Neural cell (in vitro differentiated cells): Measurements from ENCODE around the gene URAD.

ENCODE experiments used
- EP300 ChIP-seq: fragments of 450-650 bp; conservative IDR thresholded peaks from 2 replicates; pipeline ENCODE4 v1.6.1; 2014; ENCODE audit warnings: antibody characterized with exemption, mild to moderate bottlenecking, moderate library complexity; ENCODE audit not compliant: poor library complexity, severe bottlenecking
- EZH2 ChIP-seq: fragments of 200-600, 300-800 bp; shearing (Covaris generic), sonication (generic); IDR thresholded peaks from 2 replicates; pipeline ENCODE4 v1.6.1; 2014; ENCODE audit warnings: antibody characterized with exemption, low read length, borderline replicate concordance, mild to moderate bottlenecking; ENCODE audit not compliant: insufficient read depth, poor library complexity, severe bottlenecking
- MXI1 ChIP-seq: fragments of 450-650 bp; conservative IDR thresholded peaks from 2 replicates; pipeline ENCODE4 v1.6.1; 2014; ENCODE audit warnings: antibody characterized with exemption, mild to moderate bottlenecking; ENCODE audit not compliant: poor library complexity, severe bottlenecking
- POLR2AphosphoS5 ChIP-seq: IDR thresholded peaks from 2 replicates; pipeline ENCODE4 v1.6.1; 2012
- REST ChIP-seq: IDR thresholded peaks from 2 replicates; pipeline ENCODE4 v1.6.1; 2012; ENCODE audit warnings: borderline replicate concordance
- TAF1 ChIP-seq: IDR thresholded peaks from 2 replicates; pipeline ENCODE4 v1.6.1; 2012; ENCODE audit warnings: low read depth
- TF ChIP-seq, protein P1 (sequence below): fragments of 450-650 bp; IDR thresholded peaks from 2 replicates; pipeline ENCODE4 v1.5.1; 2014; ENCODE audit warnings: antibody characterized with exemption, mild to moderate bottlenecking, moderate library complexity; ENCODE audit not compliant: poor library complexity, severe bottlenecking

GRCh38 chr13:27966641-27967202, 21.8 kb downstream of the URAD start:
- TF ChIP-seq, protein P1, sequence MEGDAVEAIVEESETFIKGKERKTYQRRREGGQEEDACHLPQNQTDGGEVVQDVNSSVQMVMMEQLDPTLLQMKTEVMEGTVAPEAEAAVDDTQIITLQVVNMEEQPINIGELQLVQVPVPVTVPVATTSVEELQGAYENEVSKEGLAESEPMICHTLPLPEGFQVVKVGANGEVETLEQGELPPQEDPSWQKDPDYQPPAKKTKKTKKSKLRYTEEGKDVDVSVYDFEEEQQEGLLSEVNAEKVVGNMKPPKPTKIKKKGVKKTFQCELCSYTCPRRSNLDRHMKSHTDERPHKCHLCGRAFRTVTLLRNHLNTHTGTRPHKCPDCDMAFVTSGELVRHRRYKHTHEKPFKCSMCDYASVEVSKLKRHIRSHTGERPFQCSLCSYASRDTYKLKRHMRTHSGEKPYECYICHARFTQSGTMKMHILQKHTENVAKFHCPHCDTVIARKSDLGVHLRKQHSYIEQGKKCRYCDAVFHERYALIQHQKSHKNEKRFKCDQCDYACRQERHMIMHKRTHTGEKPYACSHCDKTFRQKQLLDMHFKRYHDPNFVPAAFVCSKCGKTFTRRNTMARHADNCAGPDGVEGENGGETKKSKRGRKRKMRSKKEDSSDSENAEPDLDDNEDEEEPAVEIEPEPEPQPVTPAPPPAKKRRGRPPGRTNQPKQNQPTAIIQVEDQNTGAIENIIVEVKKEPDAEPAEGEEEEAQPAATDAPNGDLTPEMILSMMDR = no peak
- TF ChIP-seq EZH2 = peak; percentile 80
- TF ChIP-seq POLR2AphosphoS5 = no peak
- no peak for TF ChIP-seq REST
- TF ChIP-seq MXI1 = no peak
- no peak for TF ChIP-seq EP300
- TF ChIP-seq TAF1 = no peak
